Left colon (tissue), 2 donors: ENCODE results near the gene MRPL58. TPM values are rescaled to one million over a fixed set of nuclear protein-coding genes. Genes with fewer than 3 reads are reported as not detected.
"Not testable (repeated sequence)": the region's sequence is repeated elsewhere in the genome, so short reads cannot be mapped to it uniquely, and the experiment has no call there.

Source experiments
- ATAC-seq: fragments of 200-7000 bp; cut with Tn5 transposase; one replicate; pipeline ENCODE4 v1.9.1; 2020; ENCODE audit warnings: mild to moderate bottlenecking, moderate library complexity
- DNase-seq, 2 donors: peaks; one replicate each; pipeline ENCODE4 v3.0.0-alpha.2; 2020
- intact Hi-C, 2 donors: fragments of 100-400 bp; cut with DNase I in 1 of 2; cut with micrococcal nuclease in 1 of 2; formaldehyde crosslinking; loops; one replicate each; pipeline versions ENCODE4 v1.11.2 to v1.14.0; 2022; cut with DNase I, micrococcal nuclease
- total RNA-seq, 2 donors: library from RNA; stranded (reverse); fragmentation: NEBNext Ultra II Directional; extraction: Animal tissue kit (Norgen Biotek cat#: 25700); gene quantifications; one replicate each; pipeline ENCODE4 v1.2.1, GENCODE V29; 2021
- donor health status: DM: no; HTN: no; CAD: no.
- donor health status: DM: yes; HTN: yes; CAD: no.

MRPL58 gene
- total RNA-seq, 2 donors from 2014 or later = 23.6 to 30.4 TPM

DNA sequence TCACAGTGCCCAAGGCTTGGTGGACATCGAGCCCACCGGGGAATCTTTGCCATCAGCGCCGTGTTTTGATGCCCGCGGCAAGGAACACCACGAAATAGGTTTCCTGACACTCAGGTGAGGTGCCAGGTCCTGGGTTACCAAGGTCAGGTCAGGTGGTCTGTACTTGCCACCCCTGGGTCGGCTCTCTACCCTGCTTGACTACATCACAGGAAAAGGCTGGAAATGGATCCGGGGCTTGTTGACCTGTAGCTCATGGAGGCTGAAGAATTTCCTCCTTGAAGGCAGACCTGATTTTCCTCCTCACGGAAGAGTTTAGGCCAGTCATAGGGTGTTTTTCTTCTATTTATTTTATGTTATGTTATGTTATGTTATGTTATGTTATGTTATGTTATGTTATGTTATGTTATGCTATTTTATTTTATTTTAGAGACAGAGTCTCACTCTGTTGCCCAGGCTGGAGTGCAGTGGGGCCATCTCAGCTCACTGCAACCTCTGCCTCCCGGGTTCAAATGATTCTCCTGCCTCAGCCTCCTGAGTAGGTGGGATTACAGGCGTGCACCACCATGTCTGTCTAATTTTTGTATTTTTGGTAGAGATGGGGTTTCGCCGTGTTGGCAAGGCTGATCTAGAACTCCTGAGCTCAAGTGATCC, 29.7 kb upstream of the MRPL58 start:
- not testable (repeated sequence) for DNase-seq, ATAC-seq
- intact Hi-C loops = loop anchor here in 1 of 2 donors (10.0 kb wide), 1 partner anchor 52 kb away; no protein-coding TSS in a partner anchor

DNA sequence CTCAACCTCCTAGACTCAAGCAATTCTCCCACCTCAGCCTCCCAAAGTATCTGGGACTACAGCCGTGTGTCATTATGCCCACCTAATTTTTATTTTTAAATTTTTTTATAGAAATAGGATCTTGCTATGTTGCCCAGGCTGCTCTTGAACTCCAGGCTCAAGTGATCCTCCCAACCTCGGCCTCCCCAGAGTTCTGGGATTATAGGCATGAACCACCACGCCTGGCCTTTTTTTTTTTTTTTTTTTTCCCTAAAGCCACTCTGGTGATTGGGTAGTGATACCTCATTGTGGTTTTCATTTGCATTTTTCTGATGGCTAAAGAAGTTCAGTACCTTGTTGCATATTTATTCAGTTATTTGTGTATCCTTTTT, 26.3 kb upstream of the MRPL58 start:
- intact Hi-C loops = loop anchor here in 1 of 2 donors (10.0 kb wide), 1 partner anchor 49 kb away; no protein-coding TSS in a partner anchor
- DNase-seq = no peak
- ATAC-seq = no peak

- DNase-seq (peak; percentile 96 to 99), ATAC-seq (peak; percentile 97)
- intact Hi-C loops = loop anchor here in 1 of 2 donors (10.0 kb wide), 1 partner anchor 47 kb away; no protein-coding TSS in a partner anchor
Observed at GRCh38 chr17:74987418-74987908, 25.0 kb upstream of the MRPL58 start, which contains the start of gene CDR2L. Gene CDR2L, plus strand, starts transcription at chr17:74987632. Its CDS starts 412 bp downstream, at chr17:74988044.

DNA sequence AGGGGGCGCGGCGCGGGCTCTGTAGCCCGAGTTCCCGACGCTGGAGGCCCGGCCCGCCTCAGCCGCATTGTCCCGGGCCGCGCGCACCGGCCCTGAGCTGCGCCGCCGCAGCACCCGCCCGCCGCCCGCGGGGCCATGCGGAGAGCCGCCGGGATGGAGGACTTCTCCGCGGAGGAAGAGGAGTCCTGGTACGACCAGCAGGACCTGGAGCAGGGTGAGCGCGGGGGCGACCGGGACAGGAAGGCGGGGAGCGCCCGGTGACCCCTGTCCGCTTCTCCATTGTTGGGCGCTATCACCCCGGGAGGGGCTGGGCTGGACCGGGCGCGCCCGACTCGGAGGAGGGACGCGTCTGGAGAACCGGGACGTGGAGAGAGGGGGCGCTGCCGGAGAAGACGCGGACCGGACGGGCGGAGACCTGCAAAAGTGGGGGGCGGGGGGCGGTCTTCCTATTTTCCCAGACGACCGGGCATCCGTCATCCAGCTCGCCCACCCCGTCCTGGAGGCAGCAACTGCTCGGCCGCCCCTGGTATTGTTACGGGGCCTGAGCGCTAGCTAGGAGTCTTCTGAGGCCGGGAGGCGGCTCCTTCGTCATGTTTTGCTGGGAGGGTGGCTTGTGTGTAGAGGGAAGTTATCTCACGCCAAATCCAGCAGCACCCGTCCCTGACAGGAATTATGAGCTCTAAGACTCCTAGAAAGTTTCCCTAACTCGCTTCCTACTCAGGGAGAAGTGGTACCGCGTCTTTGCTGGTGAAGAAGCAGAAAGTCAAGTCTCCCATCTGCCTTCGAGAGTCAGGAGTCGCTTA, 24.4 kb upstream of the MRPL58 start:
- intact Hi-C loops = loop anchor here in 1 of 2 donors (10.0 kb wide), 1 partner anchor 47 kb away; no protein-coding TSS in a partner anchor
- DNase-seq (peak; percentile 81), ATAC-seq (peak; percentile 67)

GRCh38 chr17:74990581-74991105, 21.8 kb upstream of the MRPL58 start:
- intact Hi-C loops = no loop called here
- no peak for DNase-seq
- ATAC-seq = no peak

DNA sequence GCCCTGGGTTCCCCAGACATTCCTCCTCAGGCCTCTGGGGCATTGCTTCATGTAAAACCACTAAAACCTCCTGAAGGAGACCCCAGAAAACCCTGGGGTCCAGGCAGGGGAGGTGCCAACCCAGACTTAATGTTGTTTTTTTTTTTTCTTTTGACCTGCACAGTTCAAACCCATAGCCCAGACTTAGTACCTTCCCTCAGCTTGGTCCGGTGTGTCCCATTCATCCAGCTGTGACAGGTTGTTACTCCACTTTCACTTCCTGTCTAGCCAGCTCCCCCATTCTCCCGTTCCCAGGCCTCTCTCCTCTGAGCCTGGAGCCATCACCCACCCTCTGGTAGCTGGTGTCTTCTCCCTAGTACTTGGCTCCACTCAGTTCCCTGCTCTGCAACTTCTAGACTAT, 20.2 kb upstream of the MRPL58 start:
- intact Hi-C loops = no loop called here
- DNase-seq = no peak
- ATAC-seq = no peak

DNA sequence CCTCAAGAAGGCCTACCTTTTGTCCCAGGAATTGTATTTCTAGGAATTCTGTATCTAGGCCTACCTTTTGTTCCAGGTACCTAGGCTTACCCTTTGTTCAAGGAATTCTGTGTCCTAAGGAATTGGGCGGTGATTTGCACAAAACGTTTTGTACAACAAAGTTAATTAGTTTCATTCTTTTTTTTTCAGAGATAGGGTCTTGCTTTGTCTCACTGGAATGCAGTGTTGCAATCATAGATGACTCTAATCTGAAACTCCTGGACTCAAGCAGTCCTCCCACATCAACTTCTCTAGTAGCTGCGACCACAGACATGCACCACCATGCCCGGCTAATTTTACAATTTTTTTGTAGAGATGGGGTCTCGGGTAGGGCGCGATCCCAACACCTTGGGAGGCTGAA, 18.0 kb upstream of the MRPL58 start:
- no peak for ATAC-seq
- no peak for DNase-seq
- intact Hi-C loops = no loop called here

- no peak for ATAC-seq
- intact Hi-C loops = no loop called here
Observed at GRCh38 chr17:74995847-74996246, 16.6 kb upstream of the MRPL58 start.

DNA sequence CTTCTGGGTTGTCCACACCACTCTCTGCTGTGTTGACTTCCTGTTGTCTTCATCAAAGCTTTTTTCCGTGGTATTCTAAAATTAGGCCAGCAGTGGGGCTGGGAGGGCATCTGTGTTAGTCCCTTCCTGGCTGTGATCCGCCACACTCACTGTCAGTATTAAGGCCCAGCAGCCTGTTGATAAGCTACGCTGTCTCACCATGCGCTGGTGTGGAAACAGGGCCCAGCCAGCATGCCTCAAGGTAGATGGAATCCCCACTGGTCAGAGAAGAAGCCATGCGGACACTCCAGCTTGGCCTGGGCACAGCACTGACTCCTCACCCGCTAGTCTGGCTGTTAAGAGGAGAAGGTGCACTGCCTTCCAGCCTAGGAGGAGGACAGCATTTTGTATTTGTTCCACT, 13.7 kb upstream of the MRPL58 start:
- no peak for DNase-seq
- intact Hi-C loops = no loop called here
- no peak for ATAC-seq

More at GRCh38 chr17:74995847-74996246, 16.6 kb upstream of the MRPL58 start:
- DNase-seq = no peak

DNA sequence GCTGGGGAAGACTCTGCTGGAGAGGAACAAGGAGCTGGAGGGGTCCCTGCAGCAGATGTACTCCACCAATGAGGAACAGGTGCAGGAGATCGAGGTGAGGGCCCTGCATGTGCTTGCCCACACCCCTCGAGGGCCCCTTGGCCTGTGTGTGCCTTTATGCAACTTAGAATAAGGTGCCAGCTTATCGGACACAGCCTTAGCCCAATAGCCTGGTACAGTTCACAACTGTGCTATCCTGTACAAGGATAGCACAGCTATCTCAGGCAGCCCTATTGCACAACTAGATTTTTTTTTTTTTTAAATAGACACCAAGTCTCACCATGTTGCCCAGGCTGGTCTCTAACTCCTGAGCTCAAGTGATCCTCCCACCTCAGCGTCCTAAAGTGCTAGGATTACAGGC, 12.9 kb upstream of the MRPL58 start:
- ATAC-seq (no peak), DNase-seq (no peak)
- intact Hi-C loops = no loop called here

- intact Hi-C loops = no loop called here
- DNase-seq (no peak), ATAC-seq (no peak)
Observed at GRCh38 chr17:75001915-75002843, 10.3 kb upstream of the MRPL58 start.

DNA sequence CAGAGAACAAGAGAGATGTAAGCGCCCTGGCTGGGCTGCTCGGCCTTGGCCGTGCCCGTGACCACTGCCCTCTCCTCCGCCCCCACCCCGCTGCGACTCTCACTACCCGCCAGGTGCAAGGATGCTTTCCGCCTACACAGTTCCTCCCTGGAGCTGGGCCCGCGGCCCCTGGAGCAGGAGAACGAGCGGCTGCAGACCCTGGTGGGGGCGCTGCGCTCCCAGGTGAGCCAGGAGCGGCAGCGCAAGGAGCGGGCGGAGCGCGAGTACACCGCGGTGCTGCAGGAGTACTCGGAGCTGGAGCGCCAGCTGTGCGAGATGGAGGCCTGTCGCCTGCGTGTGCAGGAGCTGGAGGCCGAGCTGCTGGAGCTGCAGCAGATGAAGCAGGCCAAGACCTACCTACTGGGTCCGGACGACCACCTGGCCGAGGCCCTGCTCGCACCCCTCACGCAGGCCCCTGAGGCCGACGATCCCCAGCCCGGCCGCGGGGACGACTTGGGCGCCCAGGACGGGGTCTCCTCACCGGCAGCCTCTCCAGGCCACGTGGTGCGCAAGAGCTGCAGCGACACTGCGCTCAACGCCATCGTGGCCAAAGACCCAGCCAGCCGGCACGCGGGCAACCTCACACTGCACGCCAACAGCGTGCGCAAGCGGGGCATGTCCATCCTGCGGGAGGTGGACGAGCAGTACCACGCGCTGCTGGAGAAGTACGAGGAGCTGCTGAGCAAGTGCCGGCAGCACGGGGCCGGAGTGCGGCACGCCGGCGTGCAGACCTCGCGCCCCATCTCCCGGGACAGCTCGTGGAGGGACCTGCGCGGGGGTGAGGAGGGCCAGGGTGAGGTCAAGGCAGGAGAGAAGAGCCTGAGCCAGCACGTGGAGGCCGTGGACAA, 9.2 kb upstream of the MRPL58 start:
- DNase-seq = no peak
- ATAC-seq = no peak
- intact Hi-C loops = no loop called here

- DNase-seq = no peak
- intact Hi-C loops = no loop called here
- ATAC-seq = no peak
Observed at GRCh38 chr17:75003957-75004355, 8.5 kb upstream of the MRPL58 start.

GRCh38 chr17:75004371-75004770, 8.1 kb upstream of the MRPL58 start:
- intact Hi-C loops = no loop called here
- DNase-seq (no peak), ATAC-seq (no peak)

- intact Hi-C loops = no loop called here
Observed at GRCh38 chr17:75005291-75005690, 7.2 kb upstream of the MRPL58 start.

DNA sequence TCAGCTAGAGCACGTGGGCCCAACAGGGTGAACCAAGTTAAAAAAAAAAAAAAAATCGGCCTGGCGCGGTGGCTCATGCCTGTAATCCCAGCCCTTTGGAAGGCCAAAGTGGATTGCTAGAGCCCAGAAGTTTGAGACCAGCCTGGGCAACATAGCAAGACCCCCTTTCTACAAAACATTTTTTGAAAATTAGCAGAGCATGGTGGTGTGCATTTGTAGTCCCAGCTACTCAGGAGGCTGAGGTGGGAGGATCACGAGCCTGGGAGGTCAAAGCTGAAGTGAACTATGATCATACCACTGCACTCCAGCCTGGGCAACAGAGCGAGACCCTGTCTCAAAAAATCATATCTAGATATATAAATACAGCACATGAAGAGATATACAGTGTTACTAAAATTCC, 6.4 kb upstream of the MRPL58 start:
- intact Hi-C loops, DNase-seq, ATAC-seq: not testable (repeated sequence)

More at GRCh38 chr17:75005291-75005690, 7.2 kb upstream of the MRPL58 start:
- ATAC-seq (no peak), DNase-seq (no peak)

GRCh38 chr17:75006653-75007052, 5.8 kb upstream of the MRPL58 start:
- DNase-seq (no peak), ATAC-seq (no peak)
- intact Hi-C loops = no loop called here

DNA sequence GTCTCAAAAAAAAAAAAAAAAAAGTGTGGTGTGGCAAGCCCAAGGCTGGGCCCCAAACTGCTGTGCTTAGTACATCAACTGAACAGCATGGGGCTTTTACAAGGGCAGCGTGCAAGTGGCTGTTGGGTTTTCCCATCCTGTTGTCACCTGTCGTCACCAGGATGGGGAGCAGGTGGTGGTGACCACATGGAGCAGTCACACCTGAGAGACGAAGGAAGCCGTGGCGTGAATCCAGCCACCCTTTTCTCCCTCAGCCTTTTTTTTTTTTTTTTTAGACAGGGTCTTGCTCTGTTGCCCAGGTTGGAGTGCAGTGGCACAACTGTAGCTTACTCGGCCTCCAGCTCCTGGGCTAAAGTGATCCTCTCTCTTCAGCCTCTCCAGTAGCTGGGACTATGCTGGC, 4.1 kb upstream of the MRPL58 start:
- no peak for ATAC-seq
- intact Hi-C loops = no loop called here

More for the DNA sequence above, 4.1 kb upstream of the MRPL58 start:
- DNase-seq = no peak
